Neural progenitor cell (in vitro differentiated cells): ENCODE data around the gene DMPK. TPM values are rescaled to one million over a fixed set of nuclear protein-coding genes. Genes with fewer than 3 reads are reported as not detected.

Experiments
- DNase-seq: peaks from one replicate; pipeline ENCODE4 v3.0.0-alpha.2; 2016; ENCODE audit warnings: low spot score
- H2AFZ ChIP-seq: fragments of 200-600 bp; sonication (generic); replicated peaks from 2 replicates; pipeline ENCODE4 v1.6.1; 2016; ENCODE audit warnings: antibody characterized with exemption
- H3F3A ChIP-seq: fragments of 200-600 bp; sonication (generic); 2 replicates; pipeline ENCODE4 v1.6.1; 2016; ENCODE audit warnings: antibody characterized with exemption, low read depth
- H3K27ac ChIP-seq: fragments of 200-600 bp; sonication (generic); 2 replicates; pipeline ENCODE4 v1.5.1; 2016; ENCODE audit warnings: mild to moderate bottlenecking
- H3K27me3 ChIP-seq: fragments of 200-600 bp; sonication (generic); 2 replicates; pipeline ENCODE4 v1.6.1; 2016; ENCODE audit warnings: mild to moderate bottlenecking, moderate library complexity
- H3K36me3 ChIP-seq: fragments of 200-600 bp; sonication (generic); 2 replicates; pipeline ENCODE4 v1.5.1; 2016
- H3K4me1 ChIP-seq: fragments of 200-600 bp; sonication (generic); 2 replicates; pipeline ENCODE4 v1.6.1; 2016; ENCODE audit warnings: mixed run types
- H3K4me2 ChIP-seq: fragments of 200-600 bp; sonication (generic); 2 replicates; pipeline ENCODE4 v1.6.1; 2016
- H3K4me3 ChIP-seq: fragments of 200-600 bp; sonication (generic); 2 replicates; pipeline ENCODE4 v1.5.1; 2016
- H3K79me2 ChIP-seq: fragments of 200-600 bp; sonication (generic); 2 replicates; pipeline ENCODE4 v1.6.1; 2016; ENCODE audit warnings: low read depth
- H3K9ac ChIP-seq: fragments of 200-600 bp; sonication (generic); 2 replicates; pipeline ENCODE4 v1.6.1; 2016
- H3K9me3 ChIP-seq: fragments of 200-600 bp; sonication (generic); 2 replicates; pipeline ENCODE4 v1.5.1; 2016; ENCODE audit warnings: low read depth
- H4K20me1 ChIP-seq: fragments of 200-600 bp; sonication (generic); 2 replicates; pipeline ENCODE4 v1.6.1; 2016; ENCODE audit warnings: low read depth
- H3K27ac Mint-ChIP-seq: 3 replicates; pipeline ENCODE4 v1.8.0; 2021; ENCODE audit warnings: mixed read lengths
- H3K27me3 Mint-ChIP-seq: 2 replicates; pipeline ENCODE4 v1.8.0; 2022; ENCODE audit warnings: low read depth, mild to moderate bottlenecking, inconsistent platforms, moderate library complexity, mixed read lengths; ENCODE audit not compliant: insufficient read depth
- H3K36me3 Mint-ChIP-seq: 3 replicates; pipeline ENCODE4 v1.8.0; 2021; ENCODE audit warnings: mixed read lengths
- H3K4me1 Mint-ChIP-seq: 3 replicates; pipeline ENCODE4 v1.8.0; 2021; ENCODE audit warnings: mixed read lengths
- H3K4me3 Mint-ChIP-seq: 3 replicates; pipeline ENCODE4 v1.8.0; 2021; ENCODE audit warnings: mild to moderate bottlenecking, moderate library complexity, mixed read lengths
- H3K9me3 Mint-ChIP-seq: 3 replicates; pipeline ENCODE4 v1.8.0; 2020; ENCODE audit warnings: mixed read lengths
- CTCF ChIP-seq: fragments of 200-600 bp; sonication (generic); IDR thresholded peaks from 2 replicates; pipeline ENCODE4 v1.5.1; 2017; ENCODE audit warnings: antibody characterized with exemption, mild to moderate bottlenecking
- EZH2 ChIP-seq: fragments of 200-600 bp; sonication (generic); IDR thresholded peaks from 2 replicates; pipeline ENCODE4 v1.6.1; 2017; ENCODE audit warnings: antibody characterized with exemption, mild to moderate bottlenecking, moderate library complexity
- EZH2phosphoT487 ChIP-seq: fragments of 200-600 bp; sonication (generic); IDR thresholded peaks from 2 replicates; pipeline ENCODE4 v1.6.1; 2017; ENCODE audit warnings: antibody characterized with exemption
- total RNA-seq: library from RNA; depleted of rRNA; stranded (reverse); fragments of >200 nt; gene quantifications from 2 replicates; pipeline ENCODE4 v1.2.3, GENCODE V29; 2015; ENCODE audit warnings: low replicate concordance

The DMPK gene
- total RNA-seq, 1 donor from 2014 or later, result 5.5 TPM

GRCh38 chr19:45764945-45765701 is 17.2 kb downstream of the DMPK start:
- H3K4me1 ChIP-seq, result peaks cover 29% of the 10 kb centered on the region
- H3K9me3 Mint-ChIP-seq, result no peaks in the 10 kb centered on the region
- TF ChIP-seq EZH2phosphoT487, result no peak
- no peak for TF ChIP-seq EZH2
- no peak for TF ChIP-seq CTCF
- H3K4me1 Mint-ChIP-seq, result peaks cover 12% of the 10 kb centered on the region
- H3K9ac ChIP-seq, result no peak overlapping the region
- H3K36me3 ChIP-seq, result no peaks in the 10 kb centered on the region
- peak overlapping the region; percentile 63 for H3K27ac Mint-ChIP-seq
- peaks cover 8% of the 10 kb centered on the region for H3K27me3 Mint-ChIP-seq
- no peak overlapping the region for H3K4me3 ChIP-seq
- H3F3A ChIP-seq, result peaks cover 34% of the 10 kb centered on the region
- H3K27me3 ChIP-seq, result no peaks in the 10 kb centered on the region
- H4K20me1 ChIP-seq, result peaks cover 14% of the 10 kb centered on the region
- H3K79me2 ChIP-seq, result peaks cover 25% of the 10 kb centered on the region
- no peaks in the 10 kb centered on the region for H3K36me3 Mint-ChIP-seq
- peak overlapping the region; percentile 72 for H3K4me3 Mint-ChIP-seq
- peak overlapping the region; percentile 43 for H3K4me2 ChIP-seq
- H3K9me3 ChIP-seq, result no peaks in the 10 kb centered on the region
- H3K27ac ChIP-seq, result no peak overlapping the region
- no peak overlapping the region for H2AFZ ChIP-seq
- DNase-seq, result no peak

- Histone ChIP-seq H3K27me3 (no peaks in the 10 kb centered on the region), H3K79me2 (peaks cover 25% of the 10 kb centered on the region), H3K9ac (no peak overlapping the region), H3K4me2 (peak overlapping the region; percentile 43), H3K4me3 (no peak overlapping the region), H3K36me3 (no peaks in the 10 kb centered on the region), H3F3A (peaks cover 29% of the 10 kb centered on the region), H3K4me1 (peaks cover 29% of the 10 kb centered on the region), H3K9me3 (no peaks in the 10 kb centered on the region), H2AFZ (no peak overlapping the region), H3K27ac (no peak overlapping the region), H4K20me1 (peaks cover 14% of the 10 kb centered on the region)
- H3K27ac Mint-ChIP-seq, result peak overlapping the region; percentile 63
- H3K9me3 Mint-ChIP-seq, result no peaks in the 10 kb centered on the region
- TF ChIP-seq EZH2 (no peak), CTCF (peak; percentile 10), EZH2phosphoT487 (no peak)
- peak overlapping the region; percentile 72 for H3K4me3 Mint-ChIP-seq
- H3K36me3 Mint-ChIP-seq, result no peaks in the 10 kb centered on the region
- peak; percentile 41 for DNase-seq
- H3K4me1 Mint-ChIP-seq, result peaks cover 12% of the 10 kb centered on the region
- H3K27me3 Mint-ChIP-seq, result peaks cover 8% of the 10 kb centered on the region
These were observed 17.8 kb downstream of the DMPK start for GRCh38 chr19:45764475-45764874.

- Histone ChIP-seq H3K4me2 (peak overlapping the region; percentile 43), H3K27ac (no peak overlapping the region), H3K4me1 (peaks cover 29% of the 10 kb centered on the region), H2AFZ (no peak overlapping the region), H4K20me1 (peaks cover 14% of the 10 kb centered on the region), H3K9ac (no peak overlapping the region), H3K79me2 (peaks cover 25% of the 10 kb centered on the region), H3K4me3 (no peak overlapping the region), H3F3A (peaks cover 26% of the 10 kb centered on the region), H3K27me3 (no peaks in the 10 kb centered on the region), H3K36me3 (no peaks in the 10 kb centered on the region), H3K9me3 (no peaks in the 10 kb centered on the region)
- Mint-ChIP-seq H3K4me1 (peaks cover 12% of the 10 kb centered on the region), H3K9me3 (no peaks in the 10 kb centered on the region), H3K27ac (no peak overlapping the region), H3K27me3 (peaks cover 6% of the 10 kb centered on the region), H3K4me3 (no peak overlapping the region), H3K36me3 (no peaks in the 10 kb centered on the region)
- no peak for DNase-seq
- no peak for TF ChIP-seq CTCF
- no peak for TF ChIP-seq EZH2phosphoT487
These were observed 18.5 kb downstream of the DMPK start for GRCh38 chr19:45763691-45764294.
